Mucosa of descending colon (tissue), 3 donors: ENCODE data around the gene SLC31A1. TPM values are rescaled to one million over a fixed set of nuclear protein-coding genes. Genes with fewer than 3 reads are reported as not detected.

Experiments used
- ATAC-seq: fragments of 200-7000 bp; cut with Tn5 transposase; one replicate; pipeline ENCODE4 v1.9.1; 2020; ENCODE audit warnings: mild to moderate bottlenecking, moderate library complexity
- DNase-seq, 3 donors: peaks; one replicate each; pipeline ENCODE4 v3.0.0-alpha.2; 2020
- H3K36me3 ChIP-seq: fragments of 200-600 bp; one replicate; pipeline ENCODE4 v1.8.0; 2021; ENCODE audit warnings: low read depth, mild to moderate bottlenecking
- H3K4me1 ChIP-seq: fragments of 200-600 bp; one replicate; pipeline ENCODE4 v1.8.0; 2021; ENCODE audit warnings: low read depth, mild to moderate bottlenecking
- H3K4me3 ChIP-seq: fragments of 200-600 bp; one replicate; pipeline ENCODE4 v1.8.0; 2021; ENCODE audit warnings: mild to moderate bottlenecking
- H3K9me3 ChIP-seq: fragments of 200-600 bp; one replicate; pipeline ENCODE4 v1.8.0; 2021; ENCODE audit warnings: mild to moderate bottlenecking
- CTCF ChIP-seq: fragments of 200-600 bp; IDR thresholded peaks from one replicate; pipeline ENCODE4 v1.8.0; 2022; ENCODE audit warnings: antibody characterized with exemption, mild to moderate bottlenecking
- intact Hi-C, 2 donors: fragments of 100-400 bp; cut with DNase I in 1 of 2; cut with micrococcal nuclease in 1 of 2; formaldehyde crosslinking; loops; one replicate each; pipeline versions ENCODE4 v1.11.0 to v1.11.1; 2022; cut with DNase I, micrococcal nuclease
- total RNA-seq, 3 donors: library from RNA; stranded (reverse); fragmentation: NEBNext Ultra II Directional in 2 of 3; extraction: Animal tissue kit (Norgen Biotek cat#: 25700) in 2 of 3; gene quantifications; one replicate each; pipeline versions ENCODE4 v1.2.1 to v1.2.4, GENCODE V29; 2021 to 2023
- donor health status: DM: no; HTN: no; CAD: no; lungs with moderate emphysema.
- donor health status: DM: no; HTN: no; CAD: no.
- donor health status: DM: no; HTN: yes; CAD: no.

Gene SLC31A1
- total RNA-seq, 3 donors from 2014 or later = 26.5 to 63.7 (median 34.7) TPM

GRCh38 chr9:113187929-113188595 lies 33.3 kb upstream of the SLC31A1 start:
- ATAC-seq = peak; percentile 77
- intact Hi-C loops = no loop called here
- TF ChIP-seq CTCF = no peak
- Histone ChIP-seq H3K9me3 (no peaks in the 10 kb centered on the region), H3K36me3 (peaks cover 5% of the 10 kb centered on the region), H3K4me3 (no peak overlapping the region), H3K4me1 (no peaks in the 10 kb centered on the region)
- DNase-seq = peak in 2 of 3 donors; percentile 20 to 56

- Histone ChIP-seq H3K4me1 (no peaks in the 10 kb centered on the region), H3K36me3 (peaks cover 5% of the 10 kb centered on the region), H3K9me3 (no peaks in the 10 kb centered on the region), H3K4me3 (no peak overlapping the region)
- DNase-seq (no peak), ATAC-seq (peak; percentile 24)
- intact Hi-C loops = no loop called here
- no peak for TF ChIP-seq CTCF
These were observed 28.9 kb upstream of the SLC31A1 start for GRCh38 chr9:113192455-113192854.

- DNase-seq (no peak), ATAC-seq (no peak)
- intact Hi-C loops = no loop called here
- H3K36me3 ChIP-seq = no peaks in the 10 kb centered on the region
- no peaks in the 10 kb centered on the region for H3K4me1 ChIP-seq
- H3K4me3 ChIP-seq = no peak overlapping the region
- no peaks in the 10 kb centered on the region for H3K9me3 ChIP-seq
- TF ChIP-seq CTCF = no peak
These were observed 21.5 kb upstream of the SLC31A1 start for GRCh38 chr9:113199683-113200329.

GRCh38 chr9:113205432-113205831 lies 15.9 kb upstream of the SLC31A1 start:
- intact Hi-C loops = no loop called here
- no peak for ATAC-seq
- DNase-seq = no peak
- TF ChIP-seq CTCF = no peak
- H3K36me3 ChIP-seq = peaks cover 6% of the 10 kb centered on the region
- H3K4me3 ChIP-seq = no peak overlapping the region
- no peaks in the 10 kb centered on the region for H3K4me1 ChIP-seq
- no peaks in the 10 kb centered on the region for H3K9me3 ChIP-seq

GRCh38 chr9:113205861-113206260 lies 15.5 kb upstream of the SLC31A1 start:
- DNase-seq = no peak
- Histone ChIP-seq H3K4me1 (no peaks in the 10 kb centered on the region), H3K4me3 (no peak overlapping the region), H3K36me3 (peaks cover 6% of the 10 kb centered on the region), H3K9me3 (no peaks in the 10 kb centered on the region)
- intact Hi-C loops = no loop called here
- no peak for TF ChIP-seq CTCF
- ATAC-seq = no peak
